HEK293 (cell line): ENCODE data around the gene SOS2.

Experiments used
- CTCF ChIA-PET: fragments of 350-600 bp; formaldehyde crosslinking; extraction: SDS; loops from one replicate; lab custom pipeline; 2021; ENCODE audit warnings: antibody characterized with exemption; lab: Yijun Ruan, JAX
- POLR2A ChIA-PET: fragments of 300-600 bp; formaldehyde crosslinking; extraction: SDS; loops from one replicate; lab custom pipeline; 2020; ENCODE audit warnings: antibody characterized with exemption, inconsistent platforms; lab: Yijun Ruan, JAX
- H3K27ac ChIP-seq: fragments of 200-500 bp; sonication (Bioruptor generic); 2 replicates; pipeline ENCODE4 v1.5.1; 2014; ENCODE audit warnings: low read depth, low read length, control low read depth, inconsistent platforms; ENCODE audit errors: extremely low read depth
- H3K36me3 ChIP-seq, 2 experiments: fragments of 200-500 bp in 1 of 2; sonication (Bioruptor generic) in 1 of 2; 1 replicate in 1 of 2; 2 replicates in 1 of 2; pipeline ENCODE4 v1.5.1; 2014 to 2017; ENCODE audit warnings: inconsistent platforms in 2 of 2, low read length in 2 of 2; ENCODE audit not compliant: control insufficient read depth in 2 of 2, insufficient read depth in 1 of 2
- H3K4me1 ChIP-seq: fragments of 200-500 bp; sonication (Bioruptor generic); 2 replicates; pipeline ENCODE4 v1.5.1; 2014; ENCODE audit warnings: mild to moderate bottlenecking, low read length, inconsistent platforms; ENCODE audit not compliant: control insufficient read depth, insufficient read depth
- H3K4me3 ChIP-seq: 2 replicates; pipeline ENCODE4 v1.5.1; 2011; ENCODE audit warnings: low read depth, mild to moderate bottlenecking, control low read depth, low read length, moderate library complexity
- H3K9me3 ChIP-seq: fragments of 200-500 bp; sonication (Bioruptor generic); 2 replicates; pipeline ENCODE4 v1.5.1; 2014; ENCODE audit warnings: low read depth, low read length, inconsistent platforms; ENCODE audit not compliant: control insufficient read depth, insufficient read depth
- BCL11A ChIP-seq: fragments of 450-650 bp; formaldehyde crosslinking; IDR thresholded peaks from 2 replicates; pipeline ENCODE4 v1.5.1; 2016; ENCODE audit warnings: low read depth, missing biosample characterization, missing genetic modification characterization
- FEZF1 ChIP-seq: fragments of 450-650 bp; formaldehyde crosslinking; IDR thresholded peaks from 2 replicates; pipeline ENCODE4 v1.5.1; 2016; ENCODE audit warnings: missing biosample characterization, missing genetic modification characterization
- KLF10 ChIP-seq: fragments of 450-650 bp; IDR thresholded peaks from 2 replicates; pipeline ENCODE4 v1.5.1; 2018; ENCODE audit warnings: missing biosample characterization, mild to moderate bottlenecking, missing genetic modification characterization
- OVOL3 ChIP-seq: fragments of 450-650 bp; formaldehyde crosslinking; IDR thresholded peaks from 2 replicates; pipeline ENCODE4 v1.5.1; 2016; ENCODE audit warnings: missing biosample characterization, missing genetic modification characterization
- RBAK ChIP-seq: fragments of 450-650 bp; formaldehyde crosslinking; IDR thresholded peaks from 2 replicates; pipeline ENCODE4 v1.5.1; 2016; ENCODE audit warnings: missing biosample characterization, missing genetic modification characterization
- ZNF10 ChIP-seq: fragments of 450-650 bp; formaldehyde crosslinking; IDR thresholded peaks from 2 replicates; pipeline ENCODE4 v1.5.1; 2017; ENCODE audit warnings: missing biosample characterization, missing genetic modification characterization
- ZNF114 ChIP-seq: fragments of 450-650 bp; formaldehyde crosslinking; IDR thresholded peaks from 2 replicates; pipeline ENCODE4 v1.5.0; 2017; ENCODE audit warnings: missing biosample characterization, missing genetic modification characterization
- ZNF174 ChIP-seq: fragments of 450-650 bp; formaldehyde crosslinking; IDR thresholded peaks from 2 replicates; pipeline ENCODE4 v1.5.0; 2017; ENCODE audit warnings: missing biosample characterization, mild to moderate bottlenecking, missing genetic modification characterization
- ZNF48 ChIP-seq: fragments of 450-650 bp; formaldehyde crosslinking; IDR thresholded peaks from 2 replicates; pipeline ENCODE4 v1.5.1; 2016; ENCODE audit warnings: missing biosample characterization, missing genetic modification characterization
- ZNF521 ChIP-seq: fragments of 450-650 bp; formaldehyde crosslinking; IDR thresholded peaks from 2 replicates; pipeline ENCODE4 v1.5.1; 2017; ENCODE audit warnings: missing biosample characterization, mild to moderate bottlenecking, missing genetic modification characterization
- ZNF629 ChIP-seq: fragments of 450-650 bp; formaldehyde crosslinking; IDR thresholded peaks from 2 replicates; pipeline ENCODE4 v1.5.1; 2017; ENCODE audit warnings: missing biosample characterization, missing genetic modification characterization
- ZNF654 ChIP-seq: fragments of 450-650 bp; formaldehyde crosslinking; IDR thresholded peaks from 2 replicates; pipeline ENCODE4 v1.5.1; 2016; ENCODE audit warnings: low read depth, missing biosample characterization, missing genetic modification characterization
- ZNF660 ChIP-seq: fragments of 450-650 bp; IDR thresholded peaks from 2 replicates; pipeline ENCODE4 v1.5.1; 2018; ENCODE audit warnings: missing biosample characterization, mild to moderate bottlenecking, missing genetic modification characterization
- ZNF701 ChIP-seq: fragments of 450-650 bp; formaldehyde crosslinking; IDR thresholded peaks from 2 replicates; pipeline ENCODE4 v1.5.1; 2016; ENCODE audit warnings: missing biosample characterization, missing genetic modification characterization
- ZSCAN23 ChIP-seq: fragments of 450-650 bp; formaldehyde crosslinking; IDR thresholded peaks from 2 replicates; pipeline ENCODE4 v1.5.1; 2016; ENCODE audit warnings: missing biosample characterization, missing genetic modification characterization
- TF ChIP-seq, protein P1 (sequence below): fragments of 450-650 bp; formaldehyde crosslinking; IDR thresholded peaks from 2 replicates; pipeline ENCODE4 v1.5.1; 2016; ENCODE audit warnings: missing biosample characterization, missing genetic modification characterization
- TF ChIP-seq, protein P2 (sequence below): fragments of 450-650 bp; formaldehyde crosslinking; IDR thresholded peaks from 2 replicates; pipeline ENCODE4 v1.5.1; 2016; ENCODE audit warnings: missing biosample characterization, missing genetic modification characterization, low read depth
- TF ChIP-seq, protein P3 (sequence below): fragments of 450-650 bp; formaldehyde crosslinking; IDR thresholded peaks from 2 replicates; pipeline ENCODE4 v1.5.1; 2016; ENCODE audit warnings: missing biosample characterization, missing genetic modification characterization
- TF ChIP-seq, protein P4 (sequence below): fragments of 450-650 bp; formaldehyde crosslinking; IDR thresholded peaks from 2 replicates; pipeline ENCODE4 v1.5.1; 2016; ENCODE audit warnings: missing biosample characterization, missing genetic modification characterization, low read depth
- TF ChIP-seq, protein P5 (sequence below): fragments of 450-650 bp; formaldehyde crosslinking; IDR thresholded peaks from 2 replicates; pipeline ENCODE4 v1.5.1; 2017; ENCODE audit warnings: missing biosample characterization, missing genetic modification characterization

The SOS2 gene

DNA sequence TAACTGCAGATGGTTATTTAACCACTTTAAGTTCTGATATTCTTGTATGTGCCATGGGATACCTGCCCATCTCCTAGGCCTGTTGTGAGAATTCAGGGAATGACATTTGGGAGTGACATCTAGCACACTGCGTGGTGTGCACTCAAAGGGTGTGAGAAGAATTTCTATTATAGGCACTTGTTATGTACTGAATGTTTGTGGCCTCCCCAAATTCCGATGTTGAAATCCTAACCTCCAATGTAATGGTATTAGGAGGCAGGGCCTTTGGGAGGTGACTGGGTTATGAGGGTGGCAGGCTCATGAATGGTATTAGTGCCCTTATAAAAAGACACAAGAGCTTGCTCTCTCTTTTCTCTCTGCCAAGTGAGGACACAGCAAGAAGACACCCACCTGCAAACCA, 142.6 kb downstream of the SOS2 start:
- peaks cover 0 to 5% of the 10 kb centered on the region in 2 experiments; a peak in 1 of 3 replicates for H3K36me3 ChIP-seq
- ChIA-PET CTCF (no interaction called here), POLR2A (no interaction called here)

DNA sequence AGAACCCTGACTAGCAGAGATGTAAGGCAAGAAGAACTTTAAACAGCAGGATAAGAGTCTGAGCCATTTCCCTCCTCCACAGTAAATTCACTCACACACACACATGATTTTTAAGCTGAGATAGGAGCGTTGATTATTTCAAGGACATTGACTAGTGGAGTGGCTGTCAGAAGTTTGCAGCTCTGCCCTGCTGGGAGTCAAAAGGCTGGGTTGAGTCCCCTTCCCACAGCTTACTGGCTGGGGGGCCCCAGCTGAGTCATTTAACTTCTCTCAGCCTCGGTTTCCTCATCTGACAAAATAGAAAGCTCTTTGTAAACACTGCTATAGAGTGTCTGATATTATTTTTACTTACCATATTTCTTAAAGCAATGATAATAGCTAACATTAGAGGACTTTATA, 143.3 kb downstream of the SOS2 start:
- POLR2A ChIA-PET, result no interaction called here
- H3K9me3 ChIP-seq, result no peaks in the 10 kb centered on the region
- H3K4me3 ChIP-seq, result no peak overlapping the region
- H3K4me1 ChIP-seq, result no peaks in the 10 kb centered on the region
- H3K36me3 ChIP-seq, result peaks cover 0 to 5% of the 10 kb centered on the region in 2 experiments; a peak in 1 of 3 replicates
- TF ChIP-seq ZSCAN23 (no peak), KLF10 (tag by site-specific recombination) (no peak), OVOL3 (tag by site-specific recombination) (no peak), ZNF521 (tag by site-specific recombination) (no peak)
- TF ChIP-seq, protein P1, sequence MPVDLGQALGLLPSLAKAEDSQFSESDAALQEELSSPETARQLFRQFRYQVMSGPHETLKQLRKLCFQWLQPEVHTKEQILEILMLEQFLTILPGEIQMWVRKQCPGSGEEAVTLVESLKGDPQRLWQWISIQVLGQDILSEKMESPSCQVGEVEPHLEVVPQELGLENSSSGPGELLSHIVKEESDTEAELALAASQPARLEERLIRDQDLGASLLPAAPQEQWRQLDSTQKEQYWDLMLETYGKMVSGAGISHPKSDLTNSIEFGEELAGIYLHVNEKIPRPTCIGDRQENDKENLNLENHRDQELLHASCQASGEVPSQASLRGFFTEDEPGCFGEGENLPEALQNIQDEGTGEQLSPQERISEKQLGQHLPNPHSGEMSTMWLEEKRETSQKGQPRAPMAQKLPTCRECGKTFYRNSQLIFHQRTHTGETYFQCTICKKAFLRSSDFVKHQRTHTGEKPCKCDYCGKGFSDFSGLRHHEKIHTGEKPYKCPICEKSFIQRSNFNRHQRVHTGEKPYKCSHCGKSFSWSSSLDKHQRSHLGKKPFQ (tag by site-specific recombination), result no peak
- TF ChIP-seq, protein P2, sequence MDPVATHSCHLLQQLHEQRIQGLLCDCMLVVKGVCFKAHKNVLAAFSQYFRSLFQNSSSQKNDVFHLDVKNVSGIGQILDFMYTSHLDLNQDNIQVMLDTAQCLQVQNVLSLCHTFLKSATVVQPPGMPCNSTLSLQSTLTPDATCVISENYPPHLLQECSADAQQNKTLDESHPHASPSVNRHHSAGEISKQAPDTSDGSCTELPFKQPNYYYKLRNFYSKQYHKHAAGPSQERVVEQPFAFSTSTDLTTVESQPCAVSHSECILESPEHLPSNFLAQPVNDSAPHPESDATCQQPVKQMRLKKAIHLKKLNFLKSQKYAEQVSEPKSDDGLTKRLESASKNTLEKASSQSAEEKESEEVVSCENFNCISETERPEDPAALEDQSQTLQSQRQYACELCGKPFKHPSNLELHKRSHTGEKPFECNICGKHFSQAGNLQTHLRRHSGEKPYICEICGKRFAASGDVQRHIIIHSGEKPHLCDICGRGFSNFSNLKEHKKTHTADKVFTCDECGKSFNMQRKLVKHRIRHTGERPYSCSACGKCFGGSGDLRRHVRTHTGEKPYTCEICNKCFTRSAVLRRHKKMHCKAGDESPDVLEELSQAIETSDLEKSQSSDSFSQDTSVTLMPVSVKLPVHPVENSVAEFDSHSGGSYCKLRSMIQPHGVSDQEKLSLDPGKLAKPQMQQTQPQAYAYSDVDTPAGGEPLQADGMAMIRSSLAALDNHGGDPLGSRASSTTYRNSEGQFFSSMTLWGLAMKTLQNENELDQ (tag by site-specific recombination), result no peak
- TF ChIP-seq, protein P3, sequence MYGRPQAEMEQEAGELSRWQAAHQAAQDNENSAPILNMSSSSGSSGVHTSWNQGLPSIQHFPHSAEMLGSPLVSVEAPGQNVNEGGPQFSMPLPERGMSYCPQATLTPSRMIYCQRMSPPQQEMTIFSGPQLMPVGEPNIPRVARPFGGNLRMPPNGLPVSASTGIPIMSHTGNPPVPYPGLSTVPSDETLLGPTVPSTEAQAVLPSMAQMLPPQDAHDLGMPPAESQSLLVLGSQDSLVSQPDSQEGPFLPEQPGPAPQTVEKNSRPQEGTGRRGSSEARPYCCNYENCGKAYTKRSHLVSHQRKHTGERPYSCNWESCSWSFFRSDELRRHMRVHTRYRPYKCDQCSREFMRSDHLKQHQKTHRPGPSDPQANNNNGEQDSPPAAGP (tag by site-specific recombination), result no peak
- no peak overlapping the region for H3K27ac ChIP-seq
- CTCF ChIA-PET, result interaction anchor here (1.3 to 1.7 kb wide), 2 partner anchors 16 to 226 kb away, joined by 3 to 5 read pairs; no protein-coding TSS in a partner anchor

More for the DNA sequence above, 142.6 kb downstream of the SOS2 start:
- Histone ChIP-seq H3K4me1 (no peaks in the 10 kb centered on the region), H3K9me3 (no peaks in the 10 kb centered on the region), H3K27ac (no peak overlapping the region), H3K4me3 (no peak overlapping the region)
- TF ChIP-seq, protein P4, sequence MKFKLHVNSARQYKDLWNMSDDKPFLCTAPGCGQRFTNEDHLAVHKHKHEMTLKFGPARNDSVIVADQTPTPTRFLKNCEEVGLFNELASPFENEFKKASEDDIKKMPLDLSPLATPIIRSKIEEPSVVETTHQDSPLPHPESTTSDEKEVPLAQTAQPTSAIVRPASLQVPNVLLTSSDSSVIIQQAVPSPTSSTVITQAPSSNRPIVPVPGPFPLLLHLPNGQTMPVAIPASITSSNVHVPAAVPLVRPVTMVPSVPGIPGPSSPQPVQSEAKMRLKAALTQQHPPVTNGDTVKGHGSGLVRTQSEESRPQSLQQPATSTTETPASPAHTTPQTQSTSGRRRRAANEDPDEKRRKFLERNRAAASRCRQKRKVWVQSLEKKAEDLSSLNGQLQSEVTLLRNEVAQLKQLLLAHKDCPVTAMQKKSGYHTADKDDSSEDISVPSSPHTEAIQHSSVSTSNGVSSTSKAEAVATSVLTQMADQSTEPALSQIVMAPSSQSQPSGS (tag by site-specific recombination), result no peak

DNA sequence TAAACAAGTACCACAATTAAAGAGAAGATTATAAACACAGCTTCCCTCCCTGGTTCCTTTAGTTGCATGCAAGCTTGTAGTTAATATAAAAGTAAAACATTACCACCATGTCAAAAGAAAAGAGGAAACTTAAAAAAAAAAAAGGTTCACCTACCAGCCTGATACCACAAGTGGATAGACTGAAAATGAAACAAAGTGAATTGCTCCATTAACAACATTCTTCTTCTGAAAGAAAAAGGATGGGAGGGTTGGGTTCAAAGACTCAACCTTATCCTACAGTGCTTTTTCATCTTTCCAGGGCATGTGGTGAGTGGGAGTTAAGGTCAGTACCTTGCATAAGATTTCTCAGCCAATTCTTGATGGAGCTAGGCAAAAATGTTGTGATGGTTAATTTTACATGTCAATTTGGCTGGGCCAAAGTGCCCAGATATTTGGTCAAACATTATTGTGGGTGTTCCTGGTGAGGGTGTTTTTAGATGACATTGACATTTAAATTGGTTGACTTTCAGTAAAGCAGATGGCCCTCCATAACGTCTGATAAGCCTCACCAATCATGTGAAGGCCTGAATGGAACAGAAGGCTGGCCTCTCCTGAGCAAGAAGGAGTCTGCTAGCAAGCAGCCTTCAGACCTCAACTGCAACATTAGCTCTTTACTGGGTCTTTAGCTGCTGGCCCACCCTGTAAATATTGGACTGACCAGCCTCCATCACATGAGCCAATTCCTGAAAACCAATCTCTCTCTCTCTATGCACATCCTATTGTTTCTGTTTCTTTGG, 143.8 kb downstream of the SOS2 start:
- CTCF ChIA-PET, result interaction anchor here (0.6 to 1.7 kb wide), 3 partner anchors 17 to 226 kb away, joined by 3 to 5 read pairs (median 3); no protein-coding TSS in a partner anchor
- H3K27ac ChIP-seq, result no peak overlapping the region
- no peaks in the 10 kb centered on the region for H3K4me1 ChIP-seq

DNA sequence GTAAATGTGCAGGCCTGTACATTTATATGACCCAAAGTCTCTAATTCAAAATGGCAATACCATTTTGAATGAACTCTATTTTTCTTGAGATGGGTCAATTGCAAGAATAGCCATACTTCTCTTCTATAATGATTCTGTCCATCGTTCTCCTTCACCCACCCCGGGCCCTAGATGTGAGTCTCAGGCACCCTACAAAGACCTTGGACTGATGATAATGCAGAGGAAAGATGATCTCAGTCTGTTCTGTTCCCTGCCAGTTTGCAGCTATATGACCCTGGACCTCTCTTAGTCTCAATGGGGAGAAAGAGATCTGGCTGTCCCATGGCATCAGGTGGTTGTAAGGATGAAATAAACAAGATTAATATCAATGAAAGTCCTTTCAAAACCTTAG, 145.1 kb downstream of the SOS2 start:
- Histone ChIP-seq H3K9me3 (no peaks in the 10 kb centered on the region), H3K36me3 (peaks cover 0 to 5% of the 10 kb centered on the region in 2 experiments; a peak in 1 of 3 replicates), H3K4me1 (no peaks in the 10 kb centered on the region), H3K4me3 (no peak overlapping the region), H3K27ac (no peak overlapping the region)
- ChIA-PET CTCF (no interaction called here), POLR2A (no interaction called here)
- TF ChIP-seq BCL11A (tag by site-specific recombination) (no peak), ZNF629 (tag by site-specific recombination) (no peak), ZNF701 (no peak), FEZF1 (tag by site-specific recombination) (no peak), RBAK (no peak), ZNF114 (no peak), ZNF10 (tag by site-specific recombination) (no peak), ZNF48 (no peak), ZNF654 (tag by site-specific recombination) (no peak), ZNF174 (no peak)
- TF ChIP-seq, protein P5, sequence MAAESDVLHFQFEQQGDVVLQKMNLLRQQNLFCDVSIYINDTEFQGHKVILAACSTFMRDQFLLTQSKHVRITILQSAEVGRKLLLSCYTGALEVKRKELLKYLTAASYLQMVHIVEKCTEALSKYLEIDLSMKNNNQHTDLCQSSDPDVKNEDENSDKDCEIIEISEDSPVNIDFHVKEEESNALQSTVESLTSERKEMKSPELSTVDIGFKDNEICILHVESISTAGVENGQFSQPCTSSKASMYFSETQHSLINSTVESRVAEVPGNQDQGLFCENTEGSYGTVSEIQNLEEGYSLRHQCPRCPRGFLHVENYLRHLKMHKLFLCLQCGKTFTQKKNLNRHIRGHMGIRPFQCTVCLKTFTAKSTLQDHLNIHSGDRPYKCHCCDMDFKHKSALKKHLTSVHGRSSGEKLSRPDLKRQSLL (tag by site-specific recombination), result no peak

More for the DNA sequence above, 143.8 kb downstream of the SOS2 start:
- H3K9me3 ChIP-seq, result no peaks in the 10 kb centered on the region
- peak; percentile 68; the same call in 1 of the 2 replicates for TF ChIP-seq ZNF660 (tag by site-specific recombination)
- TF ChIP-seq ZNF701, result no peak
- TF ChIP-seq, all 188 proteins: peak for 1
- Histone ChIP-seq H3K36me3 (peaks cover 0 to 5% of the 10 kb centered on the region in 2 experiments; a peak in 1 of 3 replicates), H3K4me3 (no peak overlapping the region)
- POLR2A ChIA-PET, result no interaction called here
